Right atrium auricular region (tissue), 2 donors: ENCODE data around the gene CERS6. TPM values are rescaled to one million over a fixed set of nuclear protein-coding genes. Genes with fewer than 3 reads are reported as not detected.
"Not testable (repeated sequence)": the region's sequence is repeated elsewhere in the genome, so short reads cannot be mapped to it uniquely, and the experiment has no call there.

Experiments
- DNase-seq: peaks from one replicate; pipeline ENCODE4 v3.0.0-alpha.2; 2019; ENCODE audit warnings: low spot score
- H3K27ac ChIP-seq, 2 donors: fragments of 200-600 bp; sonication (generic); 1 replicate in 1 of 2; 2 replicates in 1 of 2; pipeline ENCODE4 v1.5.1; 2016 to 2019
- H3K27me3 ChIP-seq, 2 donors: fragments of 200-600 bp; sonication (generic); one replicate each; pipeline versions ENCODE4 v1.5.1 to v1.6.0; 2017 to 2019
- H3K36me3 ChIP-seq: fragments of 200-600 bp; sonication (generic); one replicate; pipeline ENCODE4 v1.5.1; 2016
- H3K4me1 ChIP-seq, 2 donors: fragments of 200-600 bp; sonication (generic); one replicate each; pipeline versions ENCODE4 v1.5.1 to v1.6.0; 2017 to 2019
- H3K4me3 ChIP-seq, 2 donors: fragments of 200-600 bp; sonication (generic); 1 replicate in 1 of 2; 2 replicates in 1 of 2; pipeline ENCODE4 v1.5.1; 2017 to 2019; ENCODE audit warnings: mild to moderate bottlenecking in 1 of 2, moderate library complexity in 1 of 2
- H3K9me3 ChIP-seq, 2 donors: fragments of 200-600 bp; sonication (generic); one replicate each; pipeline ENCODE4 v1.5.1; 2019
- CTCF ChIP-seq, 2 donors: fragments of 200-600 bp; sonication (generic); IDR thresholded peaks; one replicate each; pipeline ENCODE4 v1.5.1; 2019; ENCODE audit warnings: antibody characterized with exemption in 2 of 2
- total RNA-seq, 2 donors: library from RNA; depleted of rRNA; stranded (reverse); fragments of >200 nt; gene quantifications; one replicate each; pipeline ENCODE4 v1.1.0, GENCODE V29; 2016

Gene CERS6
- total RNA-seq, 2 donors from 2014 or later, result 59.4 to 74.5 TPM

GRCh38 chr2:168787098-168787781, 331.2 kb downstream of the CERS6 start:
- Histone ChIP-seq H3K4me1 (no peaks in the 10 kb centered on the region), H3K9me3 (no peaks in the 10 kb centered on the region), H3K36me3 (no peaks in the 10 kb centered on the region), H3K27ac (no peak overlapping the region), H3K27me3 (no peaks in the 10 kb centered on the region), H3K4me3 (no peak overlapping the region)
- TF ChIP-seq CTCF (IDR thresholded peaks at IDR 0.05), result no peak
- DNase-seq, result no peak

GRCh38 chr2:168787782-168788376, 331.8 kb downstream of the CERS6 start:
- DNase-seq, result no peak
- H3K27ac ChIP-seq, result no peak overlapping the region
- no peak overlapping the region for H3K4me3 ChIP-seq
- H3K9me3 ChIP-seq, result no peaks in the 10 kb centered on the region
- TF ChIP-seq CTCF (IDR thresholded peaks at IDR 0.05), result no peak
- no peaks in the 10 kb centered on the region for H3K4me1 ChIP-seq
- no peaks in the 10 kb centered on the region for H3K27me3 ChIP-seq
- H3K36me3 ChIP-seq, result no peaks in the 10 kb centered on the region

GRCh38 chr2:168789776-168790175, 333.7 kb downstream of the CERS6 start:
- H3K4me3 ChIP-seq, result no peak overlapping the region
- TF ChIP-seq CTCF (IDR thresholded peaks at IDR 0.05), result no peak
- DNase-seq, result no peak
- H3K27me3 ChIP-seq, result no peaks in the 10 kb centered on the region
- H3K27ac ChIP-seq, result no peak overlapping the region
- H3K9me3 ChIP-seq, result no peaks in the 10 kb centered on the region
- H3K36me3 ChIP-seq, result no peaks in the 10 kb centered on the region
- no peaks in the 10 kb centered on the region for H3K4me1 ChIP-seq

GRCh38 chr2:168790226-168790902, 334.3 kb downstream of the CERS6 start:
- H3K9me3 ChIP-seq, result no peaks in the 10 kb centered on the region
- H3K27me3 ChIP-seq, result no peaks in the 10 kb centered on the region
- no peak overlapping the region for H3K4me3 ChIP-seq
- DNase-seq, result no peak
- H3K27ac ChIP-seq, result peak overlapping the region in 1 of 2 donors; percentile 10
- no peak for TF ChIP-seq CTCF (IDR thresholded peaks at IDR 0.05)
- no peaks in the 10 kb centered on the region for H3K36me3 ChIP-seq
- H3K4me1 ChIP-seq, result no peaks in the 10 kb centered on the region

- H3K36me3 ChIP-seq, H3K9me3 ChIP-seq, H3K4me1 ChIP-seq, H3K27me3 ChIP-seq, H3K27ac ChIP-seq, DNase-seq, H3K4me3 ChIP-seq: not testable (repeated sequence)
These were observed 335.1 kb downstream of the CERS6 start for GRCh38 chr2:168791140-168791539.

- no peak for TF ChIP-seq CTCF (IDR thresholded peaks at IDR 0.05)
- no peak overlapping the region for H3K27ac ChIP-seq
- peaks cover 0 to 8% of the 10 kb centered on the region in 2 donors for H3K4me1 ChIP-seq
- no peak overlapping the region for H3K4me3 ChIP-seq
- no peaks in the 10 kb centered on the region for H3K36me3 ChIP-seq
- no peak for DNase-seq
- H3K9me3 ChIP-seq, result no peaks in the 10 kb centered on the region
- H3K27me3 ChIP-seq, result no peaks in the 10 kb centered on the region
These were observed 337.5 kb downstream of the CERS6 start for GRCh38 chr2:168793596-168793995.
